ENCODE measurements around the gene AGRN.
A peak's percentile ranks its signal among the peaks of the same experiment; 100 is the strongest.

The AGRN gene

GRCh38 chr1:1038694-1039093 lies 18.8 kb downstream of the AGRN start:
- no peak for DNase-seq (ENCODE audit: low read depth)

GRCh38 chr1:1039145-1039910 lies 19.4 kb downstream of the AGRN start:
- no peak for DNase-seq (ENCODE audit: low read depth)

DNA sequence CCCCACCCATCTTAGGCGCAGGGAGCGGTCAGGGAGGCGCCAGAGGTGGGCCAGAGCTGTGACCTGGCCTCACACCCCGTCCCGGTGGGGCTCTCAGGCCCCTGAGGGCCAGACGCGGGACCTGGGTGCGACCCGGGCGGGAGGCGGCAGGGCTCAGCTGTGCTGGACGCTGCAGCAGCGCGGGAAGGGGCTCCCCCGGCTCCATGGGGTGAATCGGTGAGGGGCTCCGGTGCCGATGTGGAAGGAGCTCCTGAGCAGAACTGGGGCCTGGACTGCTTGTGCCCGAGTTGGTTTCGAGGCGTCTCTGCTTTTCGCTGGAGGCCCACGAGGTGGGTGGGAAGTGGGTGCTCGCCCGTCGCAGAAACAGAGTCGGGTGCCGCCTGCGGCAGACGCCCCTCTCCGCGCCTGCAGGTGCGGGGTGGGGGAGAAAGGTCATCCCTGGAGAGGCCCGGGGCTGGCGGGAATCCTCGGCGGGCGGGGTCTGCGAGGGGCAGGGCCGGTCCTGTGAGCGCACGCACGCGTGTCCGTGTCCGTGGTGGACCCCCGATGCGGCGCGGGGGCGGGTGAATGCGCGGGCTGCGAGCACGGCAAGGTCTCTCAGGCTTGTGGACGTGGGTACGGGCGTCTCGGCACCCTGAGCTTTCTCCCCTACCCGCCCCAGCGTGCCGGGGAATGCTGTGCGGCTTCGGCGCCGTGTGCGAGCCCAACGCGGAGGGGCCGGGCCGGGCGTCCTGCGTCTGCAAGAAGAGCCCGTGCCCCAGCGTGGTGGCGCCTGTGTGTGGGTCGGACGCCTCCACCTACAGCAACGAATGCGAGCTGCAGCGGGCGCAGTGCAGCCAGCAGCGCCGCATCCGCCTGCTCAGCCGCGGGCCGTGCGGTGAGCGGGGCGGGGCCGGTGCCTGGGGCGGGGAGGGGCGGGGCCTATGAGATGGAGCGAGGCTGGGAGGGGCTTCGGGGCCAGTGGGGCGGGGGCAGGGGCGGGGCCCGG lies 20.4 kb downstream of the AGRN start:
- peak; percentile 66 for DNase-seq (ENCODE audit: low read depth)

DNA sequence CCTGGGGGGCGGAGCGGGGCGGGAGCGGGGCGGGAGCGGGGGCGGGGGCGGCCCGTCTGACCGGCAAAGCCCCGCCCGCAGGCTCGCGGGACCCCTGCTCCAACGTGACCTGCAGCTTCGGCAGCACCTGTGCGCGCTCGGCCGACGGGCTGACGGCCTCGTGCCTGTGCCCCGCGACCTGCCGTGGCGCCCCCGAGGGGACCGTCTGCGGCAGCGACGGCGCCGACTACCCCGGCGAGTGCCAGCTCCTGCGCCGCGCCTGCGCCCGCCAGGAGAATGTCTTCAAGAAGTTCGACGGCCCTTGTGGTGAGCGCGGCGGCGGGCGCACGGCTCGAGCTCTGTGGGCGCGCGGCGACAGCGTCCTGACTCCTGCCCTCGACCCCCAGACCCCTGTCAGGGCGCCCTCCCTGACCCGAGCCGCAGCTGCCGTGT lies 21.2 kb downstream of the AGRN start:
- DNase-seq (ENCODE audit: low read depth): no peak

DNA sequence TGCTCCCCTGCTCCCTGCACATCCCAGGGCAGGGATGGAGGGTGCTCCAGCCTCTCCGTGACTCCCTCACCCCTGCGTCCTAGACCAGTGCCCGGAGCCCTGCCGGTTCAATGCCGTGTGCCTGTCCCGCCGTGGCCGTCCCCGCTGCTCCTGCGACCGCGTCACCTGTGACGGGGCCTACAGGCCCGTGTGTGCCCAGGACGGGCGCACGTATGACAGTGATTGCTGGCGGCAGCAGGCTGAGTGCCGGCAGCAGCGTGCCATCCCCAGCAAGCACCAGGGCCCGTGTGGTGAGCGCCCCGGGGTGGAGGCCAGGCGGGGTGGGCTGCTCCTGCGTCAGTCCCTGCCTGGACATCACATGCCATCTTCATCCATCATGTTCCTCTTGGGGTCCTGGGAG lies 22.0 kb downstream of the AGRN start:
- no peak for DNase-seq (ENCODE audit: low read depth)

GRCh38 chr1:1042835-1043234 lies 22.9 kb downstream of the AGRN start:
- DNase-seq (ENCODE audit: low read depth): no peak

GRCh38 chr1:1043411-1043810 lies 23.5 kb downstream of the AGRN start:
- no peak for DNase-seq (ENCODE audit: low read depth)

GRCh38 chr1:1043921-1044320 lies 24.0 kb downstream of the AGRN start:
- DNase-seq (ENCODE audit: low read depth): no peak

DNA sequence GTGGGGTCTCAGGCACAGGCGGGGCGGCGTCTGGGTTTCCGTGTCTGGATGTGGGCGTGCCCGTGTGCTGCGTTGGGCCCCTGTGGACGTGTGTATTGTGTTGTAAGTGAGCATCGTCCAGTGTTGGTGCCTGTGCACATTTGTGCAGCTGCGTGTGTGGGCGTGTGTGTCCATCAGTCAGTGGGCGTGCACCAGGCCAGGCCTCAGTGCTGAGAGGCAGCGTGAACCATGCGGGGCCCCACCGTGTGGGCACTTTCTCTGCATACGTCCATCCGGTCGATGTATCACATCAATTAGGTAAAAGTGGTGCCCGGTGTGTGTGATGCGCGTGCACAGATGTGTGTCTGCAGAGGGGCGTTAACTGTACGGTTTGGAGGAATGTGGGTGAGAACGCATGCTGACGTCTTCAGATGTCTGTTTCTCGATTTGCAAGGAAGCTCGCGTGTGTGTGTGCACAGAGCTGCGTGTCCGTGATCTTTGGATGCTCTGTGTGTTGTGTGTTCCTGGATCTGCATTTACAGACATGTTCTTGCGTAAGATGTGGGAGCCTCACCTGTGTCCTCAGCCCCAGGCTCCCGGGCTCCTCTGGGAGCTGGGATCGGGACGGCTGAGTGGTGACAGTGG lies 24.6 kb downstream of the AGRN start:
- no peak for DNase-seq (ENCODE audit: low read depth)

GRCh38 chr1:1045129-1045528 lies 25.2 kb downstream of the AGRN start:
- no peak for DNase-seq (ENCODE audit: low read depth)

- DNase-seq (ENCODE audit: low read depth): no peak
These were observed 26.3 kb downstream of the AGRN start for GRCh38 chr1:1046243-1046642.

DNA sequence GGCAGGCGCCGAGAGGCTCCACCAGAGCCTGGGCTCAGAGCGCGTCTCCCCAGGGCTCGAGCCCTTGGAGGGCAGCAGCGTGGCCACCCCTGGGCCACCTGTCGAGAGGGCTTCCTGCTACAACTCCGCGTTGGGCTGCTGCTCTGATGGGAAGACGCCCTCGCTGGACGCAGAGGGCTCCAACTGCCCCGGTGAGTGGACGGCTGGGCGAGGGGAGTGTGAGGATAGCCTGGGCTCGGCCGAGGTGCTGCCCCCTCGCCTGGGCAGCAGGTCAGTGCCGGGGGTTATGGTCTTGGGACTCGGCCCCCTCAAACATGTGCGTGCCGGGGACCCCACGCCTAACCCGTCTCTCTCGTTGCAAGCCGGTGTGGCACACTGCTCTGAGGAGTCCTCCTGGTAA lies 26.8 kb downstream of the AGRN start:
- no peak for DNase-seq (ENCODE audit: low read depth)

DNA sequence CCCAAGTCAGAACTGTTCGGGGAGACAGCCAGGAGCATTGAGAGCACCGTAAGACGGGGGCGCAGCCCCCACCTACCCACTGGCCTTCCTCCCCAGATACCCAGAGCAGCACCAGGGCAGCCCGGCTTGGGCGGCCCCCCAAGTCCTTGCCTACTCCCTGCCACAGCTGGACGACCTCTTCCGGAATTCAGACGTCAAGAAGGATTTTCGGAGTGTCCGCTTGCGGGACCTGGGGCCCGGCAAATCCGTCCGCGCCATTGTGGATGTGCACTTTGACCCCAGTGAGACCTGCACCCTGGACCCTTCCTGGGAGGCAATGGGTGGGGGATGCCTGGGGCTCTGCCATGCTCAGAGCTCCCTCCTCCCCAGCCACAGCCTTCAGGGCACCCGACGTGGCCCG lies 27.5 kb downstream of the AGRN start:
- DNase-seq (ENCODE audit: low read depth): no peak

DNA sequence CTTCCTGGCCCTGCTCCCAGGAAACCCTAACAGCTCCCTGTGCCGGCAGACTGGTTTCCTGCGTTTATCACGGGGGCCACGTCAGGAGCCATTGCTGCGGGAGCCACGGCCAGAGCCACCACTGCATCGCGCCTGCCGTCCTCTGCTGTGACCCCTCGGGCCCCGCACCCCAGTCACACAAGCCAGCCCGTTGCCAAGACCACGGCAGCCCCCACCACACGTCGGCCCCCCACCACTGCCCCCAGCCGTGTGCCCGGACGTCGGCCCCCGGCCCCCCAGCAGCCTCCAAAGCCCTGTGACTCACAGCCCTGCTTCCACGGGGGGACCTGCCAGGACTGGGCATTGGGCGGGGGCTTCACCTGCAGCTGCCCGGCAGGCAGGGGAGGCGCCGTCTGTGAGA lies 28.0 kb downstream of the AGRN start:
- DNase-seq (ENCODE audit: low read depth): no peak

- DNase-seq (ENCODE audit: low read depth): no peak
These were observed 28.8 kb downstream of the AGRN start for GRCh38 chr1:1048765-1049164.

GRCh38 chr1:1049318-1050165 lies 29.6 kb downstream of the AGRN start:
- no peak for DNase-seq (ENCODE audit: low read depth)

DNA sequence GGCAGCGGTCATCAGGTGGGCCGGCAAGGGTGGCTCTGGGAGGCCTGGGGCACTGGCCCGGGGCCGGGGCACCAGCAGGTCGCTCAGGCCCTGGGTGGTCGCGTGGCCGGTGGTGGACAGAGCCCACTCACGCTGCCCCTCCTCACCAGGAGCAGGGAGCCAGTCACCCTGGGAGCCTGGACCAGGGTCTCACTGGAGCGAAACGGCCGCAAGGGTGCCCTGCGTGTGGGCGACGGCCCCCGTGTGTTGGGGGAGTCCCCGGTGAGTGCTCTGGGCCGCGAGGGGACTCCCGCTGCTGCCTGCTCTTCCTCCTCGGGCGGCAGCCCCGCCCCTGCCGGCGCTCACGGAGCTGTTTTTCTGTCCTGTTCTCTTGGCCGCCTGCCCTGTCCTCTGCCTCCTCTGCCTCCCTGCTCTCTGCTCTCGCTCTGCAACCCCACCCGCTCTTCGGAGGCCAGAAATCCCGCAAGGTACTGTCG lies 30.7 kb downstream of the AGRN start:
- no peak for DNase-seq (ENCODE audit: low read depth)

- no peak for DNase-seq (ENCODE audit: low read depth)
These were observed 31.3 kb downstream of the AGRN start for GRCh38 chr1:1051127-1051810.

GRCh38 chr1:1052003-1052840 lies 32.3 kb downstream of the AGRN start:
- no peak for DNase-seq (ENCODE audit: low read depth)

DNA sequence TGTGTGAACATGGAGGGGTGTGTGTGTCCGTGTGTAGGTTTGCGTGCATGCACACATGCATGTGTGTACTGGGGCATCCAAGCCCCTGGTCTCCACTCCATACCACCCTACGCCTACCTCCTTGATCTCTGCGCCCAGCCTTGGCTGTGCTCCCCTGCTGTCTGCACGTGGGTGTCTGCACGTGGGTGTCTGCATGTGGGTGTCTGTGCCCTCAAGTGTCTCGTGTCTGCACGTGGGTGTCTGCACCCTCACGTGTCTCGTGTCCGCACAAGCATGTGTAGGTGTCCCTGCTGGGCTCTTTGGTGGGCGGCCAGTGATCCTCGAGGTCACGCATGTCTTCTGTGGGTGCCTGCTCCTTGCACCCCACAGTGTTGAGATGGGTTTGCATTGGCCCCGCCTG lies 33.1 kb downstream of the AGRN start:
- DNase-seq (ENCODE audit: low read depth): no peak

All from stimulated activated CD4-positive, alpha-beta T cell treated with anti-CD3 and anti-CD28 coated beads, Interleukin-2, amount 100 ng/mL, for 4 hours (primary cell).